Esophagus squamous epithelium (tissue), 5 donors: ENCODE measurements around the gene SNAPC2. TPM values are rescaled to one million over a fixed set of nuclear protein-coding genes. Genes with fewer than 3 reads are reported as not detected.

Source experiments
- DNase-seq: peaks from one replicate; lab custom pipeline; 2025; lab: John Stamatoyannopoulos, UW
- H3K27ac ChIP-seq, 4 donors: fragments of 200-600 bp; sonication (generic); one replicate each; pipeline ENCODE4 v1.5.1; 2016 to 2019; ENCODE audit warnings: mild to moderate bottlenecking in 1 of 4
- H3K27me3 ChIP-seq, 4 donors: fragments of 200-600 bp; sonication (generic); 1 replicate in 3 of 4; 2 replicates in 1 of 4; pipeline versions ENCODE4 v1.5.1 to v1.6.0; 2017 to 2021; ENCODE audit warnings: antibody characterized with exemption in 1 of 4
- H3K36me3 ChIP-seq, 3 donors: fragments of 200-600 bp; sonication (generic); one replicate each; pipeline ENCODE4 v1.5.1; 2016 to 2019
- H3K4me1 ChIP-seq, 3 donors: fragments of 200-600 bp; sonication (generic); one replicate each; pipeline ENCODE4 v1.5.1; 2017 to 2019
- H3K4me3 ChIP-seq, 4 donors: fragments of 200-600 bp; sonication (generic); 1 replicate in 3 of 4; 2 replicates in 1 of 4; pipeline ENCODE4 v1.5.1; 2016 to 2019; ENCODE audit warnings: mild to moderate bottlenecking in 2 of 4, moderate library complexity in 1 of 4
- H3K9me3 ChIP-seq, 3 donors: fragments of 200-600 bp; sonication (generic); one replicate each; pipeline ENCODE4 v1.5.1; 2016 to 2019
- POLR2A ChIP-seq, 4 donors: fragments of 450-650 bp; IDR thresholded peaks; one replicate each; pipeline ENCODE4 v1.6.1; 2017; ENCODE audit warnings: antibody characterized with exemption in 4 of 4, mild to moderate bottlenecking in 4 of 4, moderate library complexity in 3 of 4
- WGBS, 2 donors: methylation state at CpG; one replicate each; pipeline ENCODE4 v1.1.5; 2018; 5-methylcytosine and 5-hydroxymethylcytosine counted together
- intact Hi-C: fragments of 100-400 bp; cut with DNase I; formaldehyde crosslinking; loops from one replicate; pipeline ENCODE4 v1.15.0; 2022
- total RNA-seq, 4 donors: library from RNA; depleted of rRNA; stranded (reverse); fragments of >200 nt; gene quantifications; one replicate each; pipeline ENCODE4 v1.1.0, GENCODE V29; 2016
- TF ChIP-seq, protein P1 (sequence below), 6 experiments: fragments of 450-650 bp in 4 of 6; fragments of 200-600 bp in 2 of 6; sonication (generic) in 2 of 6; IDR thresholded peaks; one replicate each; pipeline ENCODE4 v1.5.1; 2016 to 2019; ENCODE audit warnings: antibody characterized with exemption in 6 of 6, mild to moderate bottlenecking in 4 of 6, moderate library complexity in 4 of 6
- donor health status: DM: yes; HTN: yes; CAD: no.

SNAPC2 gene
- total RNA-seq, 4 donors from 2014 or later, result 6.2 to 10.9 (median 6.4) TPM

DNA sequence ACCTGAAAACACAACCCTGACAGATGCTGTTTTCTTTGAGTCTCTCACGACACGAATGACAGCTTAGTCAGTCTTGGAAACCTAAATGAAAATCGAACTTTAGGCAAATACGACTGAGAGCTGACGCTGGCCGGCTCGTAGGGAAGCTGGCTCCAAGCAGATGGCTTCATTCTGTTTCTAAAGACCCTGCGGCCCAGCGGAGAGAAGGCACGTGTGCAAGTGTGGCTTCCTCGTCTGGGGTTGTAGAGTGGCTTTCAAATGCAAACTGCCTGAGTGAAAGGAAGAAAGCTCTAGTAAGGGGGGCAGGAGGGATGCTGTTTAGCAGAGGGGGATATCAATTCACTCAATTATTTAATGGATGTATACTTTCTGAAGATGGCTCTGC, 49.4 kb downstream of the SNAPC2 start:
- Histone ChIP-seq H3K4me1 (no peaks in the 10 kb centered on the region), H3K9me3 (no peaks in the 10 kb centered on the region), H3K27ac (no peak overlapping the region), H3K36me3 (peaks cover 34 to 100% (median 42%) of the 10 kb centered on the region in 3 donors), H3K27me3 (no peaks in the 10 kb centered on the region), H3K4me3 (no peak overlapping the region)
- TF ChIP-seq, protein P1, sequence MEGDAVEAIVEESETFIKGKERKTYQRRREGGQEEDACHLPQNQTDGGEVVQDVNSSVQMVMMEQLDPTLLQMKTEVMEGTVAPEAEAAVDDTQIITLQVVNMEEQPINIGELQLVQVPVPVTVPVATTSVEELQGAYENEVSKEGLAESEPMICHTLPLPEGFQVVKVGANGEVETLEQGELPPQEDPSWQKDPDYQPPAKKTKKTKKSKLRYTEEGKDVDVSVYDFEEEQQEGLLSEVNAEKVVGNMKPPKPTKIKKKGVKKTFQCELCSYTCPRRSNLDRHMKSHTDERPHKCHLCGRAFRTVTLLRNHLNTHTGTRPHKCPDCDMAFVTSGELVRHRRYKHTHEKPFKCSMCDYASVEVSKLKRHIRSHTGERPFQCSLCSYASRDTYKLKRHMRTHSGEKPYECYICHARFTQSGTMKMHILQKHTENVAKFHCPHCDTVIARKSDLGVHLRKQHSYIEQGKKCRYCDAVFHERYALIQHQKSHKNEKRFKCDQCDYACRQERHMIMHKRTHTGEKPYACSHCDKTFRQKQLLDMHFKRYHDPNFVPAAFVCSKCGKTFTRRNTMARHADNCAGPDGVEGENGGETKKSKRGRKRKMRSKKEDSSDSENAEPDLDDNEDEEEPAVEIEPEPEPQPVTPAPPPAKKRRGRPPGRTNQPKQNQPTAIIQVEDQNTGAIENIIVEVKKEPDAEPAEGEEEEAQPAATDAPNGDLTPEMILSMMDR (IDR thresholded peaks at IDR 0.05), result no peak
- TF ChIP-seq POLR2A (IDR thresholded peaks at IDR 0.05), result no peak
- WGBS, 2 donors, result 91% methylated on average over 11 of the region's 11 CpGs
- intact Hi-C loops, result no loop called here
- no peak for DNase-seq

- intact Hi-C loops, result no loop called here
- no peaks in the 10 kb centered on the region for H3K4me1 ChIP-seq
- H3K4me3 ChIP-seq, result no peak overlapping the region
- peaks cover 31 to 100% (median 40%) of the 10 kb centered on the region in 3 donors for H3K36me3 ChIP-seq
- DNase-seq, result no peak
- 54 to 63% methylated on average over 5 to 10 of the region's 12 CpGs for WGBS, 2 donors
- no peaks in the 10 kb centered on the region for H3K27me3 ChIP-seq
- TF ChIP-seq, protein P1 (IDR thresholded peaks at IDR 0.05), result peak in 5 of 6 experiments; percentile 49 to 71 (median 57)
- no peak for TF ChIP-seq POLR2A (IDR thresholded peaks at IDR 0.05)
- H3K27ac ChIP-seq, result no peak overlapping the region
- no peaks in the 10 kb centered on the region for H3K9me3 ChIP-seq
Measured at GRCh38 chr19:7970716-7971448, 50.7 kb downstream of the SNAPC2 start.

DNA sequence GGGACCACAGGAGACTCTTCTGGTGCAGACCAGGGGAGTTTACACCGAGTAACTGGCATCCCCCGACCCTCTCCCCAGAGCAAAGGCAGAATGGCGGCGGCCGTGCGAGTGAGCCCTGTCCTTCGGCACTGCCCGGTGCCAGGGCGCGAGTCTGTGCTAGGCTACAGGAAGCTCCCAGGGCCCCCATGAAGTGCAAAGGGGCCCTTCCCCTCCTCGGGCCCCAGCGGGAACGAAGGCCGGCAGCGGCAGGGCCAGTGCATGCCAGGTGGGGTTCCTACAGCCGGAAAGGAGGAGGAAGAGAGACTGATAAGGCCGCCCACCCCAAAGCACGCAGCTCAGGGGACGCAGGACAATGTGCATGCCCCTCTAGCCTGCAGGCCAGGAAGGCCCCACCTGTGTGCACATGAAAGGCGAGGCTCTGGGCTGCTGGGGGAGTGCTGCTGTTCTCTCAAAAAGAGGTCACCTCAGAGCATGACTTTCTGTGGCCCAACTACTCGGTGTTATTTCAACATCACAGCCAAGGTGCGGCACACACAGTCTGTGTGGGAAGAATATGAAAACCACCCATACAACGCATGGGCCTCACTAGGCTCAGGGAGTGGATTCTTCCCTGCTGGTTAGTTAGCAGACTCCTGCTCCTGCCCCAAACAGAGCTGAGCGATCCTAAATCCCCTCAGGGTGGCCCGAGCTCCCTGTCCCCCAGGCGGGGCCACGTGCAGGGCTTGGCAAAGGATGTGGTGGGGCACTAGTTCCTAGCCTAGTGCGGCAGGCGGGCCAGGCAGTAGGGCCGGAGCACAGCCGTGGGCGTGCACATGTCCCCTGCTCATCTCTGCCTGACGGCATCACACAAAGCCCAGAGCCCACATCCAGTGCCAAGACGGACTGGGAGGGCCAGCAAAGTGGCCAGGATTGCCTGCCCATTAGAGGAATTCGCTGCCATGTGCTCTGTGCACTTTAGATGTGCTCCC, 51.7 kb downstream of the SNAPC2 start:
- WGBS, 2 donors, result 85 to 87% methylated on average over 11 to 17 of the region's 35 CpGs
- intact Hi-C loops, result no loop called here

More for the DNA sequence above, 51.7 kb downstream of the SNAPC2 start:
- Histone ChIP-seq H3K9me3 (no peaks in the 10 kb centered on the region), H3K27me3 (no peaks in the 10 kb centered on the region), H3K36me3 (peaks cover 25 to 96% (median 36%) of the 10 kb centered on the region in 3 donors), H3K4me1 (no peaks in the 10 kb centered on the region), H3K4me3 (no peak overlapping the region), H3K27ac (no peak overlapping the region)
- TF ChIP-seq, protein P1 (IDR thresholded peaks at IDR 0.05), result no peak
- no peak for TF ChIP-seq POLR2A (IDR thresholded peaks at IDR 0.05)
- no peak for DNase-seq

Other genes with a start within 250 kb of the SNAPC2 start
- under 1 TPM in 2 of 4 donors, not detected in 2; 0.29 to 0.97 TPM for gene MCEMP1, start 243.2 kb upstream of the SNAPC2 start, total RNA-seq
- gene TRAPPC5, start 239.5 kb upstream of the SNAPC2 start, total RNA-seq, result 10 to 100 TPM; 52.3 to 91.5 (median 77.4) TPM
- not detected for gene FCER2, start 218.2 kb upstream of the SNAPC2 start, total RNA-seq
- 1 to 10 TPM in 2 of 4 donors, under 1 TPM in 1, not detected in 1; 0.18 to 3.2 (median 1.1) TPM for gene CLEC4G, start 188.2 kb upstream of the SNAPC2 start, total RNA-seq
- 1 to 10 TPM in 2 of 4 donors, under 1 TPM in 1, not detected in 1; 0.40 to 4.9 (median 4.0) TPM for gene CD209, start 172.8 kb upstream of the SNAPC2 start, total RNA-seq
- not detected for gene CLEC4M, start 157.1 kb upstream of the SNAPC2 start, total RNA-seq
- gene EVI5L, start 90.1 kb upstream of the SNAPC2 start, total RNA-seq, result 10 to 100 TPM in 3 of 4 donors, 1 to 10 TPM in 1; 8.3 to 15.5 (median 11.9) TPM
- gene PRR36, start 45.9 kb upstream of the SNAPC2 start, total RNA-seq, result under 1 TPM in 2 of 4 donors, not detected in 2; 0.35 to 0.57 TPM
- 10 to 100 TPM in 2 of 4 donors, 1 to 10 TPM in 2; 7.6 to 17.0 (median 9.5) TPM for gene LRRC8E, start 31.8 kb upstream of the SNAPC2 start, total RNA-seq
- 10 to 100 TPM in 3 of 4 donors, 1 to 10 TPM in 1; 8.6 to 17.3 (median 13.8) TPM for gene MAP2K7, start 16.5 kb upstream of the SNAPC2 start, total RNA-seq
- not detected for gene TGFBR3L, start 5.5 kb upstream of the SNAPC2 start, total RNA-seq
- gene CTXN1, start 5.8 kb downstream of the SNAPC2 start, total RNA-seq, result 1 to 10 TPM in 1 of 4 donors, under 1 TPM in 2, not detected in 1; 0.35 to 2.7 (median 0.75) TPM
- 10 to 100 TPM; 36.4 to 52.6 (median 45.5) TPM for gene TIMM44, start 23.3 kb downstream of the SNAPC2 start, total RNA-seq
- 10 to 100 TPM; 25.7 to 44.6 (median 34.5) TPM for gene ELAVL1, start 85.3 kb downstream of the SNAPC2 start, total RNA-seq
- not detected for gene CCL25, start 132.4 kb downstream of the SNAPC2 start, total RNA-seq
- gene FBN3, start 229.3 kb downstream of the SNAPC2 start, total RNA-seq, result under 1 TPM in 1 of 4 donors, not detected in 3; 0.09 TPM